HepG2 (cell line): Measurements from ENCODE around the gene BICDL2. TPM values are rescaled to one million over a fixed set of nuclear protein-coding genes. Genes with fewer than 3 reads are reported as not detected.
A peak's percentile ranks its signal among the peaks of the same experiment; 100 is the strongest.

ENCODE experiments used
- CEBPZ ChIP-seq: IDR thresholded peaks from 2 replicates; pipeline ENCODE4 v1.6.1; 2012; ENCODE audit warnings: low read length, improper control_type of control experiment
- IRF1 ChIP-seq: sonication (generic); formaldehyde crosslinking; IDR thresholded peaks from 2 replicates; pipeline ENCODE4 v1.4.0; 2020; ENCODE audit warnings: low read depth, mild to moderate bottlenecking, missing genetic modification reagents
- NBN ChIP-seq: fragments of 450-650 bp; conservative IDR thresholded peaks from 2 replicates; pipeline ENCODE4 v1.6.1; 2017
- NRL ChIP-seq: sonication (generic); formaldehyde crosslinking; IDR thresholded peaks from 2 replicates; pipeline ENCODE4 v1.5.0; 2020; ENCODE audit warnings: missing genetic modification reagents, mild to moderate bottlenecking, moderate library complexity, borderline replicate concordance
- PHF20 ChIP-seq: sonication (generic); formaldehyde crosslinking; IDR thresholded peaks from 2 replicates; pipeline ENCODE4 v1.5.0; 2020; ENCODE audit warnings: mild to moderate bottlenecking, missing genetic modification reagents
- PRDM15 ChIP-seq: sonication (generic); formaldehyde crosslinking; IDR thresholded peaks from 2 replicates; pipeline ENCODE4 v1.4.0; 2020; ENCODE audit warnings: missing genetic modification reagents
- TBL1XR1 ChIP-seq: fragments of 150-350 bp; IDR thresholded peaks from 2 replicates; pipeline ENCODE4 v1.6.1; 2014; ENCODE audit warnings: borderline replicate concordance, low read length; ENCODE audit not compliant: partially characterized antibody
- THAP11 ChIP-seq: IDR thresholded peaks from 2 replicates; pipeline ENCODE4 v1.6.1; 2016; ENCODE audit warnings: missing biosample characterization, missing genetic modification reagents
- THRA ChIP-seq: sonication (generic); formaldehyde crosslinking; IDR thresholded peaks from 2 replicates; pipeline ENCODE4 v1.4.0; 2020; ENCODE audit warnings: missing genetic modification reagents, borderline replicate concordance
- ZBTB43 ChIP-seq: sonication (generic); formaldehyde crosslinking; conservative IDR thresholded peaks from 2 replicates; pipeline ENCODE4 v1.4.0; 2020; ENCODE audit warnings: missing genetic modification reagents
- ZC3H4 ChIP-seq: sonication (generic); formaldehyde crosslinking; IDR thresholded peaks from 2 replicates; pipeline ENCODE4 v1.4.0; 2020; ENCODE audit warnings: missing genetic modification reagents, borderline replicate concordance
- ZFP41 ChIP-seq: sonication (generic); formaldehyde crosslinking; IDR thresholded peaks from 2 replicates; pipeline ENCODE4 v1.4.0; 2020; ENCODE audit warnings: mild to moderate bottlenecking, missing genetic modification reagents, borderline replicate concordance
- ZNF337 ChIP-seq: sonication (generic); formaldehyde crosslinking; IDR thresholded peaks from 2 replicates; pipeline ENCODE4 v1.5.1; 2020; ENCODE audit warnings: missing genetic modification reagents, low read depth, mild to moderate bottlenecking, borderline replicate concordance
- ZNF83 ChIP-seq: sonication (generic); formaldehyde crosslinking; IDR thresholded peaks from 2 replicates; pipeline ENCODE4 v1.4.0; 2020; ENCODE audit warnings: missing genetic modification reagents, mild to moderate bottlenecking, borderline replicate concordance
- ZNF891 ChIP-seq: sonication (generic); formaldehyde crosslinking; IDR thresholded peaks from 2 replicates; pipeline ENCODE4 v1.5.0; 2020; ENCODE audit warnings: mild to moderate bottlenecking, missing genetic modification reagents
- polyA plus RNA-seq, 8 experiments: library from polyadenylated mRNA; depleted of rRNA in 3 of 8; stranded (reverse) in 7 of 8; unstranded in 1 of 8; fragments of >200 nt; fragmentation: Illumina TruSeq in 4 of 8; extraction: Trizol in 4 of 8; gene quantifications; 2 replicates each; pipeline versions ENCODE4 v1.2.1 to v1.2.3, GENCODE V29; 2011 to 2016; ENCODE audit warnings: low read depth in 4 of 8, missing spikeins in 1 of 8, mixed read lengths in 1 of 8; ENCODE audit not compliant: insufficient read depth in 1 of 8
- total RNA-seq, 5 experiments: library from RNA; depleted of rRNA; stranded (reverse); fragments of >200 nt; fragmentation: Illumina TruSeq; extraction: Trizol; gene quantifications; 2 replicates each; pipeline ENCODE4 v1.2.3, GENCODE V29; 2016; ENCODE audit warnings: low read depth in 1 of 5

BICDL2 gene
- total and polyA plus RNA-seq, 2 of the 13 experiments (the other 11 are each of a cell fraction or from before 2014, with no cell fraction given), result 0.12 TPM; not detected in 1

GRCh38 chr16:3023669-3024478 is 12.9 kb downstream of the BICDL2 start, which contains the start of the genes HCFC1R1 and THOC6 (continued):
- TF ChIP-seq ZC3H4 (CRISPR knock-in tag) (peak; percentile 44; the same call in 1 of the 2 replicates), CEBPZ (no peak), IRF1 (CRISPR knock-in tag) (no peak), ZNF83 (0 out of 2 replicates have a peak, but pooled peaks have one; percentile 51), PRDM15 (CRISPR knock-in tag) (no peak), NRL (CRISPR knock-in tag) (no peak), TBL1XR1 (peak; percentile 56), PHF20 (CRISPR knock-in tag) (peak; percentile 30; the same call in 1 of the 2 replicates), ZFP41 (CRISPR knock-in tag) (no peak), ZBTB43 (CRISPR knock-in tag) (no peak), THAP11 (CRISPR knock-in tag) (peak; percentile 100), NBN (no peak), THRA (CRISPR knock-in tag) (peak; percentile 8), ZNF337 (CRISPR knock-in tag) (peak; percentile 63; the same call in 1 of the 2 replicates), ZNF891 (CRISPR knock-in tag) (peak; percentile 85)
